ENCODE data around the gene WDR64. TPM values are rescaled to one million over a fixed set of nuclear protein-coding genes. Genes with fewer than 3 reads are reported as not detected.
"Not testable (repeated sequence)": the region's sequence is repeated elsewhere in the genome, so short reads cannot be mapped to it uniquely, and the experiment has no call there.

WDR64 gene
- total RNA-seq, 1 experiment from 2014 or later, result not detected

DNA sequence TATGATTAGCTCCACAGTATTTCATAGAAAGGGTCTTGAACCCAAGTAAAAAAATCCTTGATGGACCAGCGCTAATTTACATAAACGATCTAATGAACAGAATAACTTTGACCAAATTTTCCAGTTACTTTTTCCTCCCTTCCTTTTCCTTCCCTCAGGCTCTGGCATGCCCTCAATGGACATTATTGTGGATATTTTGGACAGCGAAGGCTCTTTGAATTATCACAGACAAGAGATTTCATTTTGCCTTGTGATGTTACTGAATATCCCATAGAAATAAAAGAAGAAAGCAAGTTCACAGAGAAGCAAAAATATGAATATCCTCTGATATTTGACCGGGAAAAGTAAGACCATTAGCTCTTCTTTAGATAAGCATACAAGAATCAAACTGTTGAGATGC is 135.6 kb downstream of the WDR64 start:
- DNase-seq (ENCODE audit: low spot score), result no peak

DNA sequence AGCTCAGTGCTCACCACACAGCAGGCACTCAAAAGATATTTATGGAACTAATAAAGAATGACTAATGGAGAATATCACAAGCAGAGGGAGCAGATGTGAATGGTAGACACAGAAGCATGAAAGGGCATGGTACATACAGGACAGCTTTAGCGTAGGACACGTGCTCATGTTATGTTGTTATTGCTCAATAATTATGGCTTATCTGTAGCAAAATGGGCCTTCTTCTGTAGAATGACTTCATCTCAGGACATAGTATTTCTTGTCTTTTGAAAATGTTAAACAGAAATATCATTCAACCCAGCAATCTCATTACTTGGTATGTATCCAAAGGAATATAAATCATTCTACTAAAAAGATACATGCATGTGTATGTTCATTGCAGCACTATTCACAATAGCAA is 137.0 kb downstream of the WDR64 start:
- no peak for DNase-seq (ENCODE audit: low spot score)

DNA sequence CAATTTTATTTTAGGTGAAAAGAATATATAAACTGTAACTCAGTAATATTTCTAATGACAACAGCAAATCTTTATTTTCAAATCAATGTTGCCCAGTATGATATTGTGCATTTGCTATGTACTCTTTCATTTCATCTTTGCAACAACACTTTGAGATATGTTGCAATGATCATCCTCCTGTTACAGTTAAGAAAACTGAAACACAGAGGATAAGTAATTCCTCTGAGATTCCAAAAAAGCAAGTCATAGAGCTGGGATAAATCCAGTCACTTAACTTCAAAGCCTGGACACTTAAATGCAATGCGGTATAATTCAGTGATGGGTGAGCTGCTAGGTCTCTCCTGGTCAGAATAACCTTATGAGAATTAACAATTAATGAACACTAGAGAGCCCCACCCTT is 147.3 kb downstream of the WDR64 start:
- DNase-seq (ENCODE audit: low spot score), result no peak

DNA sequence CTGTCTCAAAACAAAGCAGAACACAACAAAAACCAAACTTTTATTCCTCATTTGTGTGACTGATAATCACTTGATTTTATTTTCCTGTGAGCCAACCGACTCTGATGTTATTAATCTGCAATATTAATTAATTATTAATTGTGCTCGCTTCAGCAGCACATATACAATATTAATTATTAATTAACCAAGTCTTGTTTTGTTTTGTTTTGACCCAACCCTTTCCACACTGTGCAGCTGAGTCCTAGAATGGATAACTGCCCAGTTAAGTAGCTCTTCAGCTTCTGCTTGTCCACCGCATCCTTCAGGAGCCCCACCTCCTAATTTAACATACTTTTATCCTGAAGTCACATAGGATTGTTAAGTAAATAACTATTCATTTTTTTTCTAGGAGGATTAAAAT is 148.6 kb downstream of the WDR64 start:
- DNase-seq (ENCODE audit: low spot score), result no peak

DNA sequence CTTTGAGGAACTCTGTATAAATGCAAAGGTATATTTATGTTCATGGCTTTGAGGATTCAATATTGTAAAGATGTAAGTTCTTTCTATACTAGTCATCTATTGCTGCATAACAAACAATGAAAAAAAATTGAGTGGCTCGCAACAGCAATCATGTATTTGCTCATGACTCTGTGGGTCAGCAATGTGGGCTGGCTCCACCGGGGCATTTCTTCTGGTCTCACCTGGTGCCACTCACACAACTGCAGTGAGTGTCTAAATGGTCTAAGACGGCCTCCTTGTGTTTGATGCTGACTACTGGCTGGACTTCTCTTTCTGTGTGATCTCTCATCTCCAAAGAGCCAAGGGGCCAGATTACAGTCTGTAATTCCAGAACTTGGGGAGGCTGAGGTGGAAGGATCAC is 150.8 kb downstream of the WDR64 start:
- no peak for DNase-seq (ENCODE audit: low spot score)

DNA sequence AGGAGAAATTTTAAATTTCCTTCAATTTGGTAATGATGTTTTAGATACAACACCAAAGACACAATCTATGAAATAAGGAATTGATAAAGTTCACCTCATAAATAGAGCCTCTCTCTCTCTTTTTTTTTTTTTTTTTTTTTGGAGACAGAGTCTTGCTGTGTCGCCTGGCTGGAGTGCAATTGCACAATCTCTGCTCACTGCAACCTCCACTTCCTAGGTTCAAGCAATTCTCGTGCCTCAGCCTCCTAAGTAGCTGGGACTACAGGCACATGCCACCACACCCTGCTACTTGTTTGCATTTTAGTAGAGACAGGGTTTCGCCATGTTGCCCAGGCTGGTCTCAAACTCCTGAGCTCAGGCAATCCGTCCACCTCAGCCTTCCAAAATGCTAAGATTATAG is 152.6 kb downstream of the WDR64 start:
- not testable (repeated sequence) for DNase-seq (ENCODE audit: low spot score)

DNA sequence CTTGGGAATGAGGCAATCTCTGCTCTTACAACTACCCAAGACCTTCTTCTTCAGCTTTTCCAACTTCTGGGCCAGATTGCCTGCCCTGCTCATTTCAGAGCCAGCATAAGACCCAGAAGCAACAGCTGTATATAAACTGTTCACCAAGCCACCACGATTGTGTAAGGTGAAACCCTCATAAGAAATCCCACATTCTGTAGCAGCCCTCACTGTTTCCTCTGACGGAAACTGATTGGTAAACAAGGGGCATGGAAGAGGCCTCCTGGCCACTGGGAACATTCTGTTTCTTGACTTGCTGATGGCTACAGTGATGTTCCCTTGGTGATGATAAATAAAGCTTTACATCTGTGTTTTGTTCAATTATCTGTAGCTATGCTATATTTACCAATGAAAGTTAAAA is 156.2 kb downstream of the WDR64 start:
- DNase-seq (ENCODE audit: low spot score), result no peak

DNA sequence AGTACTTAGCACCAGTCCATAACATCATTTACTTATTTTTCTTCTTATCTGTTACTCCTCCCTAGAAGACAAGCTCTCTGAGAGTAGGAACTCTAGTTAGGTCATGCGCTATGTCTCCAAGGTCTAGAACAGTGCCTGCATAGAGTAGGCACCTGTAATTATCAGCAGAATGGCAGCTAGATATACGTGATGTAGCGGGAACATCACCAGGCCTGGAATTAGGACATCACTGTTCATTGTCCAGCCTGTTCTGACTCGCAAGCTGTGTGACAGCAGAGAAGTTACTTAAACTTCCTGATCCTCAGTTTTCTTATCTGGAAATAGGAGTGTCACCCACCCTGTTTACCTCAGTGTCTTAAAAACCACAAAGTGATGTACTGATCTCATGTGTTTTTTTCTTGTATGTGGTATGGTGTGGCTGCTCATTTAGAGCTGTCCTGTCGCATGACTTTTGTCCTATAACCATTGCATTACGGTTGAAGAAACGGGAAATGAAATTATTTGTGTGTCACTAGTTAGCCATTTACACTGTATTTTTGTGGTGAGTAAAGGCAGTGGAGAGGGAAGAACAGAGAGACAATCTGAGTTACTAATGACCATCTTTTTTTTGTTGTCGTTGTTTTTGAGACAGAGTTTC is 158.8 kb downstream of the WDR64 start:
- no peak for DNase-seq (ENCODE audit: low spot score)

DNA sequence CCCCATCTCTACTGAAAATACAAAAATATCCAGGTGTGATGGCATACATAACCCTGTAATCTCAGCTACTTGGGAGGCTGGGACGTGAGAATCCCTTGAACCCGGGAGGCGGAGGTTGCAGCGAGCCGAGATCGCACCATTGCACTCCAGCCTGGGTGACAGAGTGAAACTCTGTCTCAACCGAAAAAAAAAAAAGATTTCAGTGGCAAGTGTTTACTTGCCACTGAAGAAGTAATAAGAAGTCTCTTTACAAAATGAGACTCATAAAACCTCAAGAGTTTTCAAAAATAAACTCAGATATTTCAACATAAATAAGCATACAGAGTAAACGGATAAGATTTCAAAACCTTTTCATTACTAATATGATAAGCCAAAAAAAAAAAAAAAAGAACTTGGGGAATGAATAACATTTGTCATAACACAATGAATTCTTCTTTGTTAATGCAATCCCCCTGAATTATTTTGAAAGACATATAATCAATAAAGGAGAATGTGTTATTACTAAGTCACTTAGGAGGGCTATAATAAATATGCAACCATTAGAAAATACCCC is 161.8 kb downstream of the WDR64 start:
- no peak for DNase-seq (ENCODE audit: low spot score)

DNA sequence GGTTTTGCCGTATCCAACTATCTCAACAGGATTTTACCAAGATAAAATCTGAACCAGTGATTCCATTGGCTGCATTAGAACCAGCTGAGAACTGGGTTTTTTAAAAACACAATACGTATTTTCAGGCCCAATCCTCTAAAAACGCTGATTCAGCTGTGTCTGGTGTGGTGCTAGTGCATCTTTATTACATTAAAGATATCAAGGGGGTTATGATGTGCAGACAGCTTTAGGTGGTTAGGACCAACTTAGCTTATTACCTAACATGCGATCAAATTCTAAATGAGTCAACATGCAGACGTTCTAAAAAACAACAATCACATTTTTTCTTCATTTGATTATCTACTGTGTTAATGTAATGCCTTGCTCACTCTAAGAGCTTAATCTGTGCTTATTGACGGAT is 163.9 kb downstream of the WDR64 start:
- DNase-seq (ENCODE audit: low spot score), result no peak

DNA sequence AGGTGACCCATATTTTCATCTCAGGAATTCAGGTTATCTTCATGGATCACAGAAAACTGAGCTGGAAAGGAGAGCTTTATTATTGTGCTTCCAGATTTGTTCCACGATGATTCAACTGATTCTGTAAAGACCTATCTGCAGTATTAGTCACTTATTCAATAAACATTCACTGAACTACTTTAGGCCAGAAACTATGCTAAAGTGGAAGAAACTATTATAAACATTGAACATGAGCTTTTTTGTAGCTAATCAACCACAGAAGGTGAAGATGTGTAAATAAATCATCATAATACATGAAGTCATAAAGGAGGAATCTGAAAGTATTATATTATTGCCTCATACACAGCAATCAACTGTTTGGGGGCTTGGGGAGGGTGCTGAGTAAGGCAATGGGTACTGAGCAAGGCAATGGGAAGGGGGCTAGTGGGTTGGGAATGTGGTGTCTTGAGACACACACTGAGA is 165.3 kb downstream of the WDR64 start:
- no peak for DNase-seq (ENCODE audit: low spot score)

DNA sequence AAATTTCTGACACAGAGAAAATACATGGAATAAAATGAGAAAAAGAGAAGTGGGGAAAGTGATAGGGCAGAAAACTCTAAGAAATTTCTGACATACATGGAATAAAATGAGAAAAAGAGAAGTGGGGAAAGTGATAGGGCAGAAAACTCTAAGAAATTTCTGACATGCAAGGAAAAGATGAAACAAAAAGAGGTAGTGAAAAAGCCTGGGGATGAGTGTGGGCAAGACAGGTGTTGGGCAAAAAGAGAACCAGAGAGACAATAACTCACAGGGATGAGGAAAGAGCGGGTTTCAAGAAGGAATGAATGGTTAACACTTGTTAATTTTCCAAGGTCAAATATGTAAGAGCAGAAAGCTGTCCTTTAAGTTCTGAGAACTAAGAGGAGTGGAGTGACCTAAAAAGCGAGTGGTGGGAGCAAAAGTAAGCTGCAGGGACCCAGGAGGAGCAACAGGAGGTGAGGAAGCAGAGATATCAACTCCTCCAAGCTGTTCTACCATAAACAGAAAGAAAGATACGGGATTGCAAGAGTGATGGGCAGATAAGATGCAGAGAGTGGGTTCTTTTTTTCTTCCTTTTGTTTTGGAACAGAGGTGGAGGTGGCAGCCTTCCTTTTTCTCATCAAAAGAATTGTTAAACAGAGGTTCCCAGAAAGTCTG is 166.0 kb downstream of the WDR64 start:
- no peak for DNase-seq (ENCODE audit: low spot score)

DNA sequence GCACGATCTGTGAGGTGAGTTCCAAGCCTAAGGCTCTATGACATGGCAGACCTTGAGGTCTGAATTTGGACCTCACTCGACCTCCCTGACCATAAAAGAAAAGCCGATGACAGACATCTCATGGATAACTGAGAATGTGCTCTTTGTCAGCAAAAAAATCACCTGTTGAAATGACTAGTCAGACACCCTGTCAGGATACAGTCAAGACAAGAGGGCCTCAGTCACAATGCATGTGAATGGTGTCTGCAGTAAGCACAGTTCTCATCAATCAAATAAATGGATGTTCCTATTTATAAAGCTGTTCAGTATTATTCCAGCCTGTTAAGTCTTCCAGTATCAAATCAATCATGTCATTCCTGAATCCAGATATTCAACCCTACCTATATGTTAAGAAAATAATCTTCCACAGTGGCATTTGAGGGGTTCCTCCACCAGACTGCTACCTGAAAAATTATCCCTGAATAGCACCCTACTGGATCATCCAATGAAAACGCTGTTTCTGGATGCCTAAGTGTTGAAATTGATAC is 167.3 kb downstream of the WDR64 start:
- no peak for DNase-seq (ENCODE audit: low spot score)

DNA sequence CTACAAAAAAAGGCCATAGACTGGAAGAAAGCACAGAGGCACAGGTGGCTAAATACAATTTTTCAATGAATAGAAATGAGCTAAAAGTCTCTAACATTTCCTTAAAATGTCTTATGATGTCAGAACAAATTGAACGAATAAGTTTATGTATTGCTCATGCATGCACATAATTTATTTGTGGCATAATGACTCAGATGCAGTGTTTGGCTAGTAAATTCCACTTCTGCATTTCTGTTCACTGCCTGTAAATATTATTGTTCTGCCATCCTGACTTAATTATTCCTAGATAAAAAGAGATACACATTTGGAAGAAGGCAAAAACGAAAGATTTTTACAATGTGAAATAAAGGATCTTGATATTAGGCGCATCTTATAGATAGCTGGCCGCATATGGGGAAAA is 169.3 kb downstream of the WDR64 start:
- DNase-seq (ENCODE audit: low spot score), result no peak

DNA sequence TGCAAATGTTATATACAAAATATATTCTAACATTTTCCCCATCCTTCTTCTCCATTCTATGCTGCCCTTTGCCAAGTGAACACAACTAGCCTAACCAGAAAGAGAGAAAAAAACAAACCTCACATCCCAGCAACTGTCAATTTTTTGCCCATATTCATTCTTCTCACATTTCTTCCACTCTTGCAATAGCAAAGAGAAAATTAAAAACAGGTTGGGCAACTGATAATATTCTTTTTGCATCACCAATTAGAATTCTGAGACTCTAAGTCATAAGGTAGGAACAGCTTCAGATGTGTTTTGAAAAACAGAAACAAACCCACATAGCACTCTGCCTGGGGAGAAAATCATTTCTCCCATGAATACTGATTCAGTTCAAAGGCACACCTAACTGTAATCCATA is 170.8 kb downstream of the WDR64 start:
- DNase-seq (ENCODE audit: low spot score), result no peak

DNA sequence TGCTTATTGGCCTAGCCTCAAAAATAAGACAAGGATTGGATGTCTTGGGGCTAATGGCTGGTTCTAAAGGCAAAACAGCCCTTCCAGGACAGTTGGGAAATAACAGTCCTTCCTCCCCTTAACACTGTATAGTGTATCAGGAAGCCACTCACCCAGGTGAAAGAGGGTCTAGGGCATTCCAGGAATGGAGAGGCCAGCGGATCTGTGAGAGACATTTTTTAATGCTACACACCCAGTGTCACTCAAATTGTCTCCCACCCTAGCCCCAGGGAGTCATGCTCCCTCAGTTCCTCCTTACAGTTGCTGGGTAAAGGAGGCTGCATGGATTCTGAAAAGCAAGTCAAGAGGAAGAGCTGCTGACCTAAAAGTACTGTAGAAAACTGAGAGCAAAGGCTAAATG is 171.8 kb downstream of the WDR64 start:
- no peak for DNase-seq (ENCODE audit: low spot score)

DNA sequence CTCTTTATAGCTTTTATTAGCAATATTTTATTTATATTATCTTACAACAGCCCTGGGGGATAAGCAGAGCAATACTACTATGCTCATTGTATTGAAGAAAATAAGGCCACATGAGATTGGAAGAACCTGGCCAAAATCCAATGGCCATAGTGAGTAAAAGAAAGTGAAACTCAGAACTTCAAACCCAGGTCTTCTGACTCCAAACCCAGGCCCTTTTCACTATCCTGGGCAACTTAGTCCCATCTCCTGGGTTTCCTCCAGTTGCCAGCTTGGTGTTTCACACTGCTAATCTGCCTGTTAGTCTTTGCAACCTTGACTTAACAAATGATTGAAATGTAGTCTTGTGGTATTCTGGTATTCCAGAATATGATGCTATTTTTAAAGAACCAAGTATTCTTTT is 173.5 kb downstream of the WDR64 start:
- DNase-seq (ENCODE audit: low spot score), result no peak

DNA sequence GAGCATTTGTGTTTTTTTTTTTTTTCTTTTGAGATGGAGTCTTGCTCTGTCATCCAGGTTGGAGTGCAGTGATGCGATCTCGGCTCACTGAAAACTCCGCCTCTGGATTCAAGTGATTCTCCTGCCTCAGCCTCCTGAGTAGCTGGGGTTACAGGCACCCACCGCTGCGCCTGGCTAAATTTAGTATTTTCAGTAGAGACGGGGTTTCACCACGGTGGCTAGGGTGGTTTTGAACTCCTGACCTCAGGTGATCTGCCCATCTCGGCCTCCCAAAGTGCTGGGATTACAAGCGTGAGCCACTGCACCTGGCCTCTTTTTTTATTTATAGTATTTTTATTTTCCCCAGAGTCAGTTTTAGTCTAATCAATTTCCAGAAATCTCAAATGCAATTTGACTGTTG is 174.5 kb downstream of the WDR64 start:
- DNase-seq (ENCODE audit: low spot score), result not testable (repeated sequence)

DNA sequence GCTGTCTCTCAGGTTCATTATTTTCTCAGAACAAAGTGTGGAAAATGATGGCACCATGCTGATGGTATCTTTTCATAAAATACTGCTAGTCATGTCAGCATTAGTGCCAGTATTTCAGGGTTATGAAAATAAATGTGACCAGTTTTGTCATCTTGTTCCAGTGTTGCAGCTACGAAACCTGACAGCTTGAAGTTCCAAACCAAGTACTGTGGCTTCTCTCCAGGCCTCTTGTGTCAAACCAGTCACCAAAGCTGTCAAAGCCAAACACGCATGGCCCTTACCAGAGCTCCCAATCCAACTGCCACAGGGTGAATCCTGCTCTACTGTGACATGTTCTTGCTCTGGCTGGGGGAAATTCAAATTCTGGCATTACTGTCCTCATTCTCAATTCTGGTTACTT is 175.2 kb downstream of the WDR64 start:
- no peak for DNase-seq (ENCODE audit: low spot score)

DNA sequence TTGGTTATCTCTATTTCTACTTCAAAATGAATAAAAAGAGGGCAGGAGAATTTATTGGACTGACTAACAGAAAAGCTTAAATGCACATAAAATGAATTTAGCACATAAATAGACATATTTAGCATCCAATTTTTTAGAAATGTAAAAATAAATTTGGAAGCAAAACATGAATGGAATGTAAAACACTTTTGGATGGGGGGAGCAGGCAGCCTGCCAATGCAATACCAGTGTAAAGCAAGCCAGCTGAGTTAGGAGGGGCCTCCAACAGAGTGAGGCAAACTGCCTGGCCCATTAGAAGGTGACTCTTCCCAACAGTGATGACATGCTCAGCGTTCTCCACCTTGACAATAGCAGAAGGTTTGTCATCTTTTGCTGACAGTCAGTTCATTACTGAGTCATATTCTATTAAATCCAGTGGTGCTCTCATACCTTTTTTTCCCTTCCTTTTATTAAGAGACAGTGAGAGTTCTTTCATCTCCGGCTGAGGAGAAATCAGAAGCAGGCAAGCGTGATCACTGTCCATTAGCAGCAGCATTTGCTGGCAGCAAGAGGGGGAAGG is 176.5 kb downstream of the WDR64 start:
- no peak for DNase-seq (ENCODE audit: low spot score)

DNA sequence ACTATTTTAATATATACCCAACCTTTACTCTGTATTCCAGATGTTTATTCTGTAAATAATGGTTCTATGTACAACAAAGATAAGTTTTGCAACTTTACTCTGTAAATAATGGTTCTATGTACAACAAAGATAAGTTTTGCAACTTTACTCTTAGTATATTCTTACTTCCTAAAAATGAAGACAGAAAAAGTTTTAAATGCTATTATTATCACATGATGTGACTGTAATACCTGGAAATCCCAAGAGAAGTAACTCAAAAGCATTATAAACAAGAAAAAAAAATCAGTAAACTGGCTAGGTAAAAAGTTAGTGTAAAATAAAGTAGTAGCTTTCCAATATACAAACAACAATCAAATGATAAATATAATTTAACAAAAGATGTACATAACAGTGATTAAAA is 177.4 kb downstream of the WDR64 start:
- DNase-seq (ENCODE audit: low spot score), result no peak

DNA sequence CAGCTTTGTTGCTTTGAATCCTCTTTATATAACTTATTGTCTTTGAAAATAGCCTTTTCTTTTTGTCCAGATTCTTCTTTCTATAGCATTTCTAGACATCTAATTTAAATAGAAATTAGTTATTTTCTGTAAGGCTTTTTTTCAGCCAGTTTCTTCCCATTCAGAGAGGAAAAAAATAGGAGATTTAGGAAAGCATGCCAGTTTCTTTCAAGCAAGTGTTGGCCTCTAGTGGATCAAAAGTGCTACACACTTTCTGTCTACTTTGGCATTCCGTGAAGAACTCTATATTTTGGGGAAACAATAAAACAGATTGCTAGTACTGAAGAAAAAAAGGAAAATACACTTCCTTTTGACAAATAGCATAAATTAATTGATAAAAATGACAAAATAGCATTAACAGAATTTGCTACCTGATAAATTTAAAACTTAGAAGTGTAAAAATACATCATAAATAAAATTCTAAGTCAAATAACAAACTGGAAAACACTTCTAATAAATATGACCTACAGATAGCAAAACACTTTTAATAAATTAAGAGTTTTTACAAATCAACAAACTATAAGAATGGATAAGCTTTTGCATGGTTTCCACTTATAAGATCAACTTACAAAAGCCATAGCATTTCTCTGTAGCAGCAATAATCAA is 182.8 kb downstream of the WDR64 start:
- peak; percentile 30 for DNase-seq (ENCODE audit: low spot score)

Data from HT-29 (cell line).